Suprapubic skin (tissue), 4 donors: ENCODE results near the gene UGDH. TPM values are rescaled to one million over a fixed set of nuclear protein-coding genes. Genes with fewer than 3 reads are reported as not detected.
"Not testable (repeated sequence)": the region's sequence is repeated elsewhere in the genome, so short reads cannot be mapped to it uniquely, and the experiment has no call there.

ENCODE experiments used
- DNase-seq, 2 donors: peaks; one replicate each; pipeline ENCODE4 v3.0.0-alpha.2; 2019; ENCODE audit warnings: low spot score in 2 of 2
- H3K27ac ChIP-seq: fragments of 200-600 bp; sonication (generic); one replicate; pipeline ENCODE4 v1.5.1; 2019
- H3K27me3 ChIP-seq: fragments of 200-600 bp; sonication (generic); one replicate; pipeline ENCODE4 v1.5.1; 2019
- H3K36me3 ChIP-seq: fragments of 200-600 bp; sonication (generic); one replicate; pipeline ENCODE4 v1.5.1; 2019
- H3K4me1 ChIP-seq: fragments of 200-600 bp; sonication (generic); one replicate; pipeline ENCODE4 v1.5.1; 2019
- H3K4me3 ChIP-seq: fragments of 200-600 bp; sonication (generic); one replicate; pipeline ENCODE4 v1.5.1; 2019; ENCODE audit warnings: mild to moderate bottlenecking
- H3K9me3 ChIP-seq: fragments of 200-600 bp; sonication (generic); one replicate; pipeline ENCODE4 v1.5.1; 2019
- CTCF ChIP-seq, 2 donors: fragments of 200-600 bp in 1 of 2; fragments of 450-650 bp in 1 of 2; sonication (generic) in 1 of 2; IDR thresholded peaks; one replicate each; pipeline ENCODE4 v1.5.1; 2016 to 2019; ENCODE audit warnings: antibody characterized with exemption in 2 of 2, mild to moderate bottlenecking in 1 of 2, moderate library complexity in 1 of 2
- EP300 ChIP-seq: sonication (generic); formaldehyde crosslinking; IDR thresholded peaks from one replicate; pipeline ENCODE4 v1.6.1; 2017; ENCODE audit warnings: antibody characterized with exemption
- POLR2A ChIP-seq, 2 donors: fragments of 450-650 bp; IDR thresholded peaks; one replicate each; pipeline ENCODE4 v1.6.1; 2017; ENCODE audit warnings: antibody characterized with exemption in 2 of 2, mild to moderate bottlenecking in 2 of 2, moderate library complexity in 2 of 2
- POLR2AphosphoS5 ChIP-seq, 3 donors: sonication (generic); formaldehyde crosslinking; IDR thresholded peaks; one replicate each; pipeline ENCODE4 v1.6.1; 2017; ENCODE audit warnings: antibody characterized with exemption in 3 of 3
- WGBS: methylation state at CpG from one replicate; pipeline ENCODE4 v1.1.5; 2018; 5-methylcytosine and 5-hydroxymethylcytosine counted together
- total RNA-seq, 4 donors: library from RNA; depleted of rRNA; stranded (reverse); fragments of >200 nt; gene quantifications; one replicate each; pipeline ENCODE4 v1.1.0, GENCODE V29; 2016

Gene UGDH
- total RNA-seq, 4 donors from 2014 or later = 20.6 to 28.7 (median 24.3) TPM

- Histone ChIP-seq H3K9me3 (no peaks in the 10 kb centered on the region), H3K4me1 (no peaks in the 10 kb centered on the region), H3K27me3 (no peaks in the 10 kb centered on the region), H3K4me3 (no peak overlapping the region), H3K27ac (no peak overlapping the region), H3K36me3 (peaks cover 46% of the 10 kb centered on the region)
- WGBS = 80% methylated on average over 4 of the region's 4 CpGs
- DNase-seq = no peak
- TF ChIP-seq POLR2AphosphoS5 (IDR thresholded peaks at IDR 0.05) (no peak), POLR2A (IDR thresholded peaks at IDR 0.05) (no peak), CTCF (IDR thresholded peaks at IDR 0.05) (no peak), EP300 (no peak)
These were observed 12.3 kb downstream of the UGDH start for GRCh38 chr4:39514888-39515401.

- not testable (repeated sequence) for H3K4me3 ChIP-seq, H3K9me3 ChIP-seq, H3K27ac ChIP-seq, DNase-seq, H3K4me1 ChIP-seq, H3K27me3 ChIP-seq
- peaks cover 53% of the 10 kb centered on the region for H3K36me3 ChIP-seq
- WGBS = 100% methylated on average over 1 of the region's 1 CpG
These were observed 13.0 kb downstream of the UGDH start for GRCh38 chr4:39514266-39514665.

GRCh38 chr4:39510348-39510929, 16.8 kb downstream of the UGDH start:
- TF ChIP-seq EP300 = no peak
- no peak for TF ChIP-seq CTCF (IDR thresholded peaks at IDR 0.05)
- TF ChIP-seq POLR2AphosphoS5 (IDR thresholded peaks at IDR 0.05) = no peak
- no peak for TF ChIP-seq POLR2A (IDR thresholded peaks at IDR 0.05)
- WGBS = 90% methylated on average over 5 of the region's 5 CpGs
- H3K27ac ChIP-seq = no peak overlapping the region
- H3K4me1 ChIP-seq = no peaks in the 10 kb centered on the region
- no peaks in the 10 kb centered on the region for H3K9me3 ChIP-seq
- H3K36me3 ChIP-seq = peaks cover 68% of the 10 kb centered on the region
- DNase-seq = no peak
- H3K4me3 ChIP-seq = no peak overlapping the region
- H3K27me3 ChIP-seq = no peaks in the 10 kb centered on the region

GRCh38 chr4:39505581-39505980, 21.7 kb downstream of the UGDH start:
- no peak overlapping the region for H3K27ac ChIP-seq
- no peaks in the 10 kb centered on the region for H3K27me3 ChIP-seq
- WGBS = 69% methylated on average over 1 of the region's 1 CpG
- DNase-seq = no peak
- no peaks in the 10 kb centered on the region for H3K4me1 ChIP-seq
- peaks cover 88% of the 10 kb centered on the region for H3K36me3 ChIP-seq
- H3K4me3 ChIP-seq = no peak overlapping the region
- H3K9me3 ChIP-seq = no peaks in the 10 kb centered on the region
- TF ChIP-seq EP300 (no peak), CTCF (IDR thresholded peaks at IDR 0.05) (no peak), POLR2AphosphoS5 (IDR thresholded peaks at IDR 0.05) (no peak), POLR2A (IDR thresholded peaks at IDR 0.05) (no peak)

- Histone ChIP-seq H3K36me3 (peaks cover 83% of the 10 kb centered on the region), H3K4me3 (no peak overlapping the region), H3K4me1 (no peaks in the 10 kb centered on the region), H3K9me3 (no peaks in the 10 kb centered on the region), H3K27me3 (no peaks in the 10 kb centered on the region), H3K27ac (no peak overlapping the region)
- no peak for DNase-seq
- WGBS = 95% methylated on average over 2 of the region's 2 CpGs
- TF ChIP-seq POLR2A (IDR thresholded peaks at IDR 0.05) (no peak), POLR2AphosphoS5 (IDR thresholded peaks at IDR 0.05) (no peak), EP300 (no peak), CTCF (IDR thresholded peaks at IDR 0.05) (no peak)
These were observed 22.7 kb downstream of the UGDH start for GRCh38 chr4:39504538-39504937.

- DNase-seq = peak in 1 of 2 donors; percentile 74
- Histone ChIP-seq H3K27ac (peak overlapping the region; percentile 69), H3K36me3 (peaks cover 73% of the 10 kb centered on the region)
- WGBS = 75% methylated on average over 4 of the region's 4 CpGs
- H3K4me3 ChIP-seq, H3K27me3 ChIP-seq, H3K4me1 ChIP-seq, H3K9me3 ChIP-seq: not testable (repeated sequence)
These were observed 24.6 kb downstream of the UGDH start for GRCh38 chr4:39502664-39503035.
